Activated CD4-positive, alpha-beta T cell treated with anti-CD3 and anti-CD28 coated beads, Interleukin-2, amount 50 U/mL, for 16 hours (primary cell): ENCODE measurements around the gene CTNND2.
"Not testable (repeated sequence)": the region's sequence is repeated elsewhere in the genome, so short reads cannot be mapped to it uniquely, and the experiment has no call there.

ENCODE experiments used
- DNase-seq: peaks from one replicate; pipeline ENCODE4 v3.0.0-alpha.2; 2020

The CTNND2 gene

GRCh38 chr5:11146171-11146570 lies 758.1 kb downstream of the CTNND2 start:
- no peak for DNase-seq

- no peak for DNase-seq
Observed at GRCh38 chr5:11143456-11144267, 760.6 kb downstream of the CTNND2 start.

- no peak for DNase-seq
Observed at GRCh38 chr5:11139217-11139865, 764.9 kb downstream of the CTNND2 start.

- DNase-seq = no peak
Observed at GRCh38 chr5:11130131-11130530, 774.1 kb downstream of the CTNND2 start.

- no peak for DNase-seq
Observed at GRCh38 chr5:11128021-11128420, 776.2 kb downstream of the CTNND2 start.

GRCh38 chr5:11126844-11127243 lies 777.4 kb downstream of the CTNND2 start:
- DNase-seq = no peak

- no peak for DNase-seq
Observed at GRCh38 chr5:11121885-11122284, 782.4 kb downstream of the CTNND2 start.

GRCh38 chr5:11110128-11110527 lies 794.1 kb downstream of the CTNND2 start:
- DNase-seq = no peak

- no peak for DNase-seq
Observed at GRCh38 chr5:11105696-11106095, 798.5 kb downstream of the CTNND2 start.

- no peak for DNase-seq
Observed at GRCh38 chr5:11104651-11105112, 799.6 kb downstream of the CTNND2 start.

GRCh38 chr5:11104210-11104609 lies 800.0 kb downstream of the CTNND2 start:
- DNase-seq = no peak

- DNase-seq = no peak
Observed at GRCh38 chr5:11084111-11084510, 820.1 kb downstream of the CTNND2 start.

- no peak for DNase-seq
Observed at GRCh38 chr5:11082404-11082945, 821.8 kb downstream of the CTNND2 start.

- no peak for DNase-seq
Observed at GRCh38 chr5:11076945-11077613, 827.2 kb downstream of the CTNND2 start.

- no peak for DNase-seq
Observed at GRCh38 chr5:11075035-11075805, 829.0 kb downstream of the CTNND2 start.

- no peak for DNase-seq
Observed at GRCh38 chr5:11072568-11072967, 831.7 kb downstream of the CTNND2 start.

GRCh38 chr5:11072076-11072475 lies 832.2 kb downstream of the CTNND2 start:
- no peak for DNase-seq

- DNase-seq = no peak
Observed at GRCh38 chr5:11069041-11069440, 835.2 kb downstream of the CTNND2 start.

- not testable (repeated sequence) for DNase-seq
Observed at GRCh38 chr5:11065723-11066122, 838.5 kb downstream of the CTNND2 start.

- DNase-seq = no peak
Observed at GRCh38 chr5:11064763-11065450, 839.3 kb downstream of the CTNND2 start.

GRCh38 chr5:11062397-11062796 lies 841.8 kb downstream of the CTNND2 start:
- DNase-seq = no peak

GRCh38 chr5:11056560-11056959 lies 847.7 kb downstream of the CTNND2 start:
- no peak for DNase-seq
